ENCODE measurements around the gene KCNK13. TPM values are rescaled to one million over a fixed set of nuclear protein-coding genes. Genes with fewer than 3 reads are reported as not detected.
A peak's percentile ranks its signal among the peaks of the same experiment; 100 is the strongest.
"Not testable (repeated sequence)": the region's sequence is repeated elsewhere in the genome, so short reads cannot be mapped to it uniquely, and the experiment has no call there.

KCNK13 gene
- total RNA-seq, 1 experiment from 2014 or later: 0.17 TPM

GRCh38 chr14:90079576-90079975 lies 17.8 kb downstream of the KCNK13 start:
- ChIA-PET CTCF (no interaction called here), POLR2A (no interaction called here)
- H3K36me3 Mint-ChIP-seq: no peaks in the 10 kb centered on the region
- no peak overlapping the region for H3K27ac Mint-ChIP-seq
- DNase-seq (ENCODE audit: low spot score) (no peak), ATAC-seq (no peak)
- H3K4me1 Mint-ChIP-seq: no peaks in the 10 kb centered on the region
- TF ChIP-seq NR2C2 (CRISPR knock-in tag; IDR thresholded peaks at IDR 0.05) (no peak), NFATC4 (CRISPR knock-in tag; IDR thresholded peaks at IDR 0.05) (no peak), ZNF396 (CRISPR knock-in tag; IDR thresholded peaks at IDR 0.05; ENCODE audit: borderline replicate concordance) (no peak), ZBTB43 (CRISPR knock-in tag; IDR thresholded peaks at IDR 0.05) (no peak)
- TF ChIP-seq, protein P1, sequence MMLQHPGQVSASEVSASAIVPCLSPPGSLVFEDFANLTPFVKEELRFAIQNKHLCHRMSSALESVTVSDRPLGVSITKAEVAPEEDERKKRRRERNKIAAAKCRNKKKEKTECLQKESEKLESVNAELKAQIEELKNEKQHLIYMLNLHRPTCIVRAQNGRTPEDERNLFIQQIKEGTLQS (CRISPR knock-in tag; conservative IDR thresholded peaks at IDR 0.05): no peak
- H3K9me3 Mint-ChIP-seq: no peaks in the 10 kb centered on the region
- H3K4me3 Mint-ChIP-seq: no peak overlapping the region
- peaks cover 12% of the 10 kb centered on the region for H3K27me3 Mint-ChIP-seq (ENCODE audit: low read depth)

GRCh38 chr14:90087433-90087832 lies 25.6 kb downstream of the KCNK13 start:
- ChIA-PET CTCF (no interaction called here), POLR2A (no interaction called here)
- peak; percentile 74 for TF ChIP-seq GABPB1 (CRISPR knock-in tag; IDR thresholded peaks at IDR 0.05)
- no peak for TF ChIP-seq E2F5 (CRISPR knock-in tag; IDR thresholded peaks at IDR 0.05)
- H3K27ac Mint-ChIP-seq: no peak overlapping the region
- H3K36me3 Mint-ChIP-seq: peaks cover 7% of the 10 kb centered on the region
- peaks cover 12% of the 10 kb centered on the region for H3K4me1 Mint-ChIP-seq
- no peak overlapping the region for H3K4me3 Mint-ChIP-seq
- H3K9me3 Mint-ChIP-seq: peaks cover 16% of the 10 kb centered on the region
- DNase-seq (ENCODE audit: low spot score): no peak
- ATAC-seq: no peak
- H3K27me3 Mint-ChIP-seq (ENCODE audit: low read depth): peaks cover 8% of the 10 kb centered on the region

- Mint-ChIP-seq H3K27ac (no peak overlapping the region), H3K36me3 (peaks cover 7% of the 10 kb centered on the region), H3K4me3 (no peak overlapping the region), H3K4me1 (peaks cover 12% of the 10 kb centered on the region), H3K27me3 (ENCODE audit: low read depth) (peaks cover 8% of the 10 kb centered on the region; the same call in 1 of the 2 replicates), H3K9me3 (peaks cover 16% of the 10 kb centered on the region)
- DNase-seq (ENCODE audit: low spot score): no peak
- no peak for ATAC-seq
- ChIA-PET CTCF (interaction anchor here (1.0 to 1.6 kb wide), 3 partner anchors 22 to 149 kb away, joined by 3 to 4 read pairs (median 4); no protein-coding TSS in a partner anchor), POLR2A (no interaction called here)
- TF ChIP-seq HMGA2 (CRISPR knock-in tag; IDR thresholded peaks at IDR 0.05) (no peak), NR2C2 (CRISPR knock-in tag; IDR thresholded peaks at IDR 0.05) (no peak), ZNF232 (CRISPR knock-in tag; IDR thresholded peaks at IDR 0.05) (no peak)
Measured at GRCh38 chr14:90088176-90088575, 26.4 kb downstream of the KCNK13 start.

DNA sequence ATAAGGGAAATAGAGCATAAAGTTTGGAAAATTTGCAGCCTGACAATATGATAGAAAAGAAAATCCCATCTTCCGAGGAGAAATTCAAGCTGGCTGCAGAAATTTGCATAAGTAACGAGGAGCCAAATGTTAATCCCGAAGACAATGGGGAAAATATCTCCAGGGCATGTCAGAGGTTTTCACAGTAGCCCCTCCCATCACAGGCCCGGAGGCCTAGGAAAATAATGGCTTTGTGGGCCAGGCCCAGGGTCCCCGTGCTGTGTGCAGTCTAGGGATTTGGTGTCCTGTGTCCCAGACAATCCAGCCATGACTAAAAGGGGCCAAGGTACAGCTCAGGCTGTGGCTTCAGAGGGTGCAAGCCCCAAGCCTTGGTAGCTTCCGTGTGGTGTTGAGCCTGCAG lies 27.7 kb downstream of the KCNK13 start:
- H3K4me1 Mint-ChIP-seq: peaks cover 12% of the 10 kb centered on the region
- H3K27ac Mint-ChIP-seq; H3K36me3 Mint-ChIP-seq; H3K27me3 Mint-ChIP-seq (ENCODE audit: low read depth); ATAC-seq; H3K4me3 Mint-ChIP-seq; POLR2A ChIA-PET: not testable (repeated sequence)
- peak; percentile 18 for DNase-seq (ENCODE audit: low spot score)
- CTCF ChIA-PET: interaction anchor here (1.6 kb wide), 1 partner anchor 150 kb away, joined by 4 read pairs; no protein-coding TSS in a partner anchor
- H3K9me3 Mint-ChIP-seq: peaks cover 16% of the 10 kb centered on the region

DNA sequence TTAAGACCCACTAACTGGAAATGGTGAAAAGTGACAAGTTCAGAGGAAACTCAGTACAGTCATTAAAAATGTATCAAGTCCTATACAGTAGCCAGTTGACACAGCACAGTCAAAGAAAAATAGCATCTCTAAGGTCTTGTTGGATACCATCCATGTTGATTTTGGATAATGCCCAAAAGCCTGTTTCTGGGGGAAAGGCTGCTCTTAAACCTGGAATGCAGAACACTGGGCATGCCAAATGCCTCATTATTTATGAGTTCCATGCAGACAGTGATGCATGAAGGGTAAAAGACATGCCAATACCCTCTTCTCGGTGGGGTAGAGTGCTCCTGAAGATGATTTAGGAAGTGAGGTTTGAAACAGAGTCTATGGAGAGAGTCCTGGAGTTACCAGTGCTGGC lies 29.6 kb downstream of the KCNK13 start:
- H3K27me3 Mint-ChIP-seq (ENCODE audit: low read depth): peaks cover 10% of the 10 kb centered on the region
- H3K4me1 Mint-ChIP-seq: peaks cover 12% of the 10 kb centered on the region
- TF ChIP-seq HMGXB4 (CRISPR knock-in tag; IDR thresholded peaks at IDR 0.05) (no peak), NR2C2 (CRISPR knock-in tag; IDR thresholded peaks at IDR 0.05) (no peak), IRF2 (CRISPR knock-in tag; IDR thresholded peaks at IDR 0.05; ENCODE audit: borderline replicate concordance, low read depth) (no peak), ESRRA (CRISPR knock-in tag; IDR thresholded peaks at IDR 0.05; ENCODE audit: borderline replicate concordance) (no peak), ZBTB21 (CRISPR knock-in tag; IDR thresholded peaks at IDR 0.05; ENCODE audit: borderline replicate concordance) (no peak), ZNF317 (CRISPR knock-in tag; IDR thresholded peaks at IDR 0.05; ENCODE audit: borderline replicate concordance, low read depth) (no peak), ZNF219 (CRISPR knock-in tag; IDR thresholded peaks at IDR 0.05; ENCODE audit: borderline replicate concordance) (no peak), PRRX2 (CRISPR knock-in tag; IDR thresholded peaks at IDR 0.05) (no peak), SMAD3 (CRISPR knock-in tag; IDR thresholded peaks at IDR 0.05; ENCODE audit: borderline replicate concordance) (no peak), ZNF671 (CRISPR knock-in tag; IDR thresholded peaks at IDR 0.05) (no peak), ZNF423 (CRISPR knock-in tag; IDR thresholded peaks at IDR 0.05) (no peak)
- TF ChIP-seq, protein P2, sequence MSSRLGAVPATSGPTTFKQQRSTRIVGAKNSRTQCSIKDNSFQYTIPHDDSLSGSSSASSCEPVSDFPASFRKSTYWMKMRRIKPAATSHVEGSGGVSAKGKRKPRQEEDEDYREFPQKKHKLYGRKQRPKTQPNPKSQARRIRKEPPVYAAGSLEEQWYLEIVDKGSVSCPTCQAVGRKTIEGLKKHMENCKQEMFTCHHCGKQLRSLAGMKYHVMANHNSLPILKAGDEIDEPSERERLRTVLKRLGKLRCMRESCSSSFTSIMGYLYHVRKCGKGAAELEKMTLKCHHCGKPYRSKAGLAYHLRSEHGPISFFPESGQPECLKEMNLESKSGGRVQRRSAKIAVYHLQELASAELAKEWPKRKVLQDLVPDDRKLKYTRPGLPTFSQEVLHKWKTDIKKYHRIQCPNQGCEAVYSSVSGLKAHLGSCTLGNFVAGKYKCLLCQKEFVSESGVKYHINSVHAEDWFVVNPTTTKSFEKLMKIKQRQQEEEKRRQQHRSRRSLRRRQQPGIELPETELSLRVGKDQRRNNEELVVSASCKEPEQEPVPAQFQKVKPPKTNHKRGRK (CRISPR knock-in tag; IDR thresholded peaks at IDR 0.05; ENCODE audit: borderline replicate concordance): no peak
- TF ChIP-seq, protein P3, sequence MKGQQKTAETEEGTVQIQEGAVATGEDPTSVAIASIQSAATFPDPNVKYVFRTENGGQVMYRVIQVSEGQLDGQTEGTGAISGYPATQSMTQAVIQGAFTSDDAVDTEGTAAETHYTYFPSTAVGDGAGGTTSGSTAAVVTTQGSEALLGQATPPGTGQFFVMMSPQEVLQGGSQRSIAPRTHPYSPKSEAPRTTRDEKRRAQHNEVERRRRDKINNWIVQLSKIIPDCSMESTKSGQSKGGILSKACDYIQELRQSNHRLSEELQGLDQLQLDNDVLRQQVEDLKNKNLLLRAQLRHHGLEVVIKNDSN (CRISPR knock-in tag; IDR thresholded peaks at IDR 0.05): no peak
- H3K4me3 Mint-ChIP-seq: no peak overlapping the region
- peaks cover 16% of the 10 kb centered on the region for H3K9me3 Mint-ChIP-seq
- peaks cover 7% of the 10 kb centered on the region for H3K36me3 Mint-ChIP-seq
- no peak for DNase-seq (ENCODE audit: low spot score)
- no peak overlapping the region for H3K27ac Mint-ChIP-seq
- ChIA-PET POLR2A (no interaction called here), CTCF (no interaction called here)
- ATAC-seq: no peak
